SK-N-MC (cell line): ENCODE results near the gene TRABD.

Experiments used
- DNase-seq: peaks from one replicate; pipeline ENCODE4 v3.0.0-alpha.2; 2011; ENCODE audit warnings: low read depth, low spot score
- H3K27ac ChIP-seq: fragments of 200-600 bp; sonication (generic); 2 replicates; pipeline ENCODE4 v1.5.1; 2016; ENCODE audit warnings: mixed run types
- H3K36me3 ChIP-seq: fragments of 200-600 bp; sonication (generic); 2 replicates; pipeline ENCODE4 v1.6.1; 2017; ENCODE audit warnings: antibody characterized with exemption, low read length, mixed read lengths; ENCODE audit not compliant: insufficient read depth
- H3K4me3 ChIP-seq: fragments of 200-600 bp; sonication (generic); 2 replicates; pipeline ENCODE4 v1.5.1; 2016
- H3K9ac ChIP-seq: fragments of 200-600 bp; sonication (generic); 2 replicates; pipeline ENCODE4 v1.8.0; 2017; ENCODE audit warnings: mixed run types, mixed read lengths; ENCODE audit not compliant: insufficient read length
- H3K9me3 ChIP-seq: fragments of 200-600 bp; sonication (generic); 2 replicates; pipeline ENCODE4 v1.6.1; 2017; ENCODE audit warnings: low read depth, mild to moderate bottlenecking, antibody characterized with exemption, low read length, moderate library complexity, mixed read lengths
- EZH2 ChIP-seq: fragments of 200-600 bp; sonication (generic); IDR thresholded peaks from one replicate; pipeline ENCODE4 v1.6.1; 2017; ENCODE audit warnings: antibody characterized with exemption
- FOXP2 ChIP-seq: optimal IDR thresholded peaks from 2 replicates; pipeline ENCODE3; 2011; ENCODE audit warnings: mild to moderate bottlenecking, moderate library complexity; ENCODE audit not compliant: insufficient read depth; ENCODE audit errors: extremely low read length, control extremely low read depth
- POLR2AphosphoS5 ChIP-seq: IDR thresholded peaks from 2 replicates; pipeline ENCODE4 v1.6.1; 2012; ENCODE audit warnings: mild to moderate bottlenecking, low read depth, low read length, borderline replicate concordance

Gene TRABD

GRCh38 chr22:50205781-50206569 is 20.3 kb downstream of the TRABD start:
- H3K4me3 ChIP-seq: no peak overlapping the region
- H3K27ac ChIP-seq: no peak overlapping the region
- H3K36me3 ChIP-seq: peaks cover 42% of the 10 kb centered on the region
- peaks cover 6% of the 10 kb centered on the region; the same call in 1 of the 2 replicates for H3K9me3 ChIP-seq
- no peak for TF ChIP-seq FOXP2
- TF ChIP-seq POLR2AphosphoS5: no peak
- no peak for TF ChIP-seq EZH2
- no peak for DNase-seq
- no peak overlapping the region for H3K9ac ChIP-seq

GRCh38 chr22:50206599-50206998 is 20.9 kb downstream of the TRABD start:
- Histone ChIP-seq H3K36me3 (peaks cover 46% of the 10 kb centered on the region), H3K9me3 (peaks cover 6% of the 10 kb centered on the region; the same call in 1 of the 2 replicates), H3K27ac (no peak overlapping the region), H3K4me3 (no peak overlapping the region), H3K9ac (no peak overlapping the region)
- no peak for DNase-seq
- TF ChIP-seq EZH2 (no peak), FOXP2 (no peak), POLR2AphosphoS5 (no peak)

GRCh38 chr22:50207383-50208140 is 21.8 kb downstream of the TRABD start:
- TF ChIP-seq POLR2AphosphoS5 (no peak), FOXP2 (no peak), EZH2 (no peak)
- no peak for DNase-seq
- H3K4me3 ChIP-seq: no peak overlapping the region
- no peak overlapping the region for H3K9ac ChIP-seq
- H3K9me3 ChIP-seq: peaks cover 6% of the 10 kb centered on the region; the same call in 1 of the 2 replicates
- H3K36me3 ChIP-seq: peaks cover 53% of the 10 kb centered on the region
- no peak overlapping the region for H3K27ac ChIP-seq

DNA sequence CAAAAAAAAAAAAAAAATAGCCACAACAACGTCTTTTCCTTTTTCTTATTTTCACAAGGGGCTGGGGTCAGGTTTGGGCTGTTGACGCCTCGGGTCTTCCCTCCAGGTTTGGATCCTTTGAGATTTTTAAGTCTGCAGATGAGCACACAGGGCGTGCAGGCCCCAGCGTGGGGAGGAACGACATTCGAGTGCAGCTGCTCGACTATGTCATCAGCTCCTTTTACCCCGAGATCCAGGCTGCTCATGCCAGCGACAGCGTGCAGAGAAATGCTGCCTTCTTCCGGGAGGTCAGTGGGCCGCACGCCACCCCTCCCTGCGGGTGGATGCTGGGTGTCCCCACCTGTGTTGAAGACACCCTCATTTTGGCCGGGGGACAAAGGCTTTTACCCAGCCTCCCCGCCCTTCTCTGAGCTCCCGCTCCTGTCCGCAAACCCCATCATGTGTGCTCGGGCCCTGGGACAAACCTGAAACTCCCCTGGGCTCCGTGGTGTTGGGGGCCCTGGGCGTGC is 22.8 kb downstream of the TRABD start:
- Histone ChIP-seq H3K27ac (no peak overlapping the region), H3K4me3 (no peak overlapping the region), H3K9ac (no peak overlapping the region), H3K9me3 (peaks cover 1% of the 10 kb centered on the region; the same call in 1 of the 2 replicates), H3K36me3 (peaks cover 52% of the 10 kb centered on the region)
- no peak for DNase-seq
- TF ChIP-seq POLR2AphosphoS5: no peak
- TF ChIP-seq FOXP2: no peak
- TF ChIP-seq EZH2: no peak

DNA sequence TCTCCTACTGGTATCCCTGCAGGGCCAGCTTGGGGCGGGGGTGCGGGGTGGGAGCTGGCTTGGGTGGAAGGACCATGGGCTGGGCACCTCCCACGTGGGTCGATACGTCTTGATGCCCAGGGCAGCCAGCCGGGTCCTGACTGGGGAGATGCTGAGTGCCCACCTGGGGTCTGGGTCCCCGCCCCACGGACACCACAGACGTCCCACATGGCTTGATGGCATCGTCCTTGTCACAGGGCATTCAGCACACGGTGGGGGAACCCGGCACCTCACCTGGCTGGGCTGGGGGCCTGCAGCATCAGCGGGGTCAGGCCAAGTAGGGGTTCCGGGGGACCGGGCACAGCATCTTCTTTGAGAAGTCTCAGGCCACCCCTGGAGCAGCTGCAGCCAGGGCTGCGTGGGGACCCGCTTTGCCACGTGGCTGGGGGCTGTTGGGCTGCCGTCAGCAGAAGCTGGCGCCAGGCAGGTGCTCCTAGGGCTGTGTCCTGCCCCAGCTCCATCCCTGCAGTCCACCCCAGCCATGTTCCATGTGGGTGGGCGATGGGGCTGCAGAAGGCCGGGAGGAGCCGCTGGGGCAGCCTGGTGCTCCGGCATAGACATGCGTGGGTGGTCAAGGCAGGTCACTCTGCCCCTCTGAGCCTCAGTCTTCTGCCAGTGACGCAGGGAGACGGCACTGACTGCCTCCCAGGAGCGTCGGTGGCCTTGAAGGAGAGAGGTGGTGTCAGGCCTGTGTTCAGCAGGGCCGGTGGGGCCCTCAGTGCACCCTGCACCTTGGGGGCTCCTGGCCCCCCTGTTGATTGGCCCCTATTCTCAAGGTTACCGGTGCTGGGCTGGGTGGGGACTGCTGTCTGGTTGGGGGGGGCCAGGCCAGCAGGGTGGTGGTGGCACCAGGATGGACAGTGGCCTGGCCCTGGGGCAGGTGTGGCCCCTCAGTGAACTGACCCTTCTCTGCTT is 23.5 kb downstream of the TRABD start:
- Histone ChIP-seq H3K27ac (no peak overlapping the region), H3K36me3 (peaks cover 50% of the 10 kb centered on the region), H3K4me3 (no peak overlapping the region), H3K9me3 (no peaks in the 10 kb centered on the region), H3K9ac (no peak overlapping the region)
- no peak for DNase-seq
- TF ChIP-seq FOXP2: no peak
- no peak for TF ChIP-seq EZH2
- TF ChIP-seq POLR2AphosphoS5: no peak

DNA sequence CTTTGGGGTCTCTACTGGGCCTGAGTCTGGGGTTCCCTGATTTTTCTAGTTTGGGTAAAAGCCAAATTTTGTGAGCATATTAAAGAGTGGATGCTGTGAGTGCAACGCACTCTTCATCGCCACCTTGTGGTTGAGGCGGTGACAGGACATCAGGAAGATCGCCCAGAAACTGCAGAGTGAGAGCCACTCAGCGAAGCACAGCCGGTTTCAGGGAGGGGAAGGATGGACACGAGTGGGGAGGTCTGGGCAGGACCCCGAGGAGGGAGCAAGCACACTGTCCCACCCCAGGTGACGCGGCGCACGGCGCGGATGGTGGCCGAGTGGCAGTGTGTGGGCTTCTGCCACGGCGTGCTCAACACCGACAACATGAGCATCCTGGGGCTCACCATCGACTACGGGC is 24.2 kb downstream of the TRABD start:
- no peak overlapping the region for H3K4me3 ChIP-seq
- peaks cover 54% of the 10 kb centered on the region for H3K36me3 ChIP-seq
- no peak overlapping the region for H3K9ac ChIP-seq
- TF ChIP-seq POLR2AphosphoS5 (no peak), FOXP2 (no peak), EZH2 (no peak)
- no peaks in the 10 kb centered on the region for H3K9me3 ChIP-seq
- no peak for DNase-seq
- H3K27ac ChIP-seq: no peak overlapping the region

DNA sequence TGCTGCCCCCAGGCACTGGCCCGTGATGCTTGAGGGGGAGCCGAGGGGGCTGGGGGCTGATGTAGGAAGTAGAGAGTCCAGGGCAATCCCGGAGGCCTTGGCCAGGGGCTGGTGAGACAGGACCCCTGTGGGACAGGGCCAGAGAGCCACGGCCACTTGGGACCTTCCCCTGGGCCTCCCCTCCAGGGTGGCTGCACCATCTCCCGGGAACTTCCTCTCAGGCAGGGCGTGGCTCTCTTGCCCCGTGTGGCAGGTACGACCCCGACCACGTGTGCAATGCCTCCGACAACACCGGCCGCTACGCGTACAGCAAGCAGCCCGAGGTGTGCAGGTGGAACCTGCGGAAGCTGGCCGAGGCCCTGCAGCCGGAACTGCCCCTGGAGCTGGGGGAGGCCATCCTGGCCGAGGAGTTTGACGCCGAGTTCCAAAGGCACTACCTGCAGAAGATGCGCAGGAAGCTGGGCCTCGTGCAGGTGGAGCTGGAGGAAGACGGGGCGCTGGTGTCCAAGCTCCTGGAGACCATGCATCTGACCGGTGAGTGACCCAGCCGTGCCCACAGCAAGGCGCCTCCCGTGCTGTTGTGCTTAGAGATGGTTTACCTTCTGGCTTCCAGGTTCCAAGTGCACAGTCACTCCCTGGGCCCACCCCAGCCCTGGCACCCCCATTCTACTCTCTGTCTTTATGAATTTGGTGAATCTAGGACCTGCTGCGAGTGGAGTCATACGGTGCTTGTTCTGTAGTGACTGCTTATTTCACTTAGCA is 24.8 kb downstream of the TRABD start:
- Histone ChIP-seq H3K27ac (no peak overlapping the region), H3K4me3 (no peak overlapping the region), H3K36me3 (peaks cover 54% of the 10 kb centered on the region), H3K9me3 (no peaks in the 10 kb centered on the region), H3K9ac (no peak overlapping the region)
- TF ChIP-seq EZH2: no peak
- TF ChIP-seq POLR2AphosphoS5: no peak
- TF ChIP-seq FOXP2: no peak
- no peak for DNase-seq
